ENCODE data around the gene DCTPP1. TPM values are rescaled to one million over a fixed set of nuclear protein-coding genes. Genes with fewer than 3 reads are reported as not detected.

The DCTPP1 gene
- total and polyA plus RNA-seq, 2 of the 13 experiments (the other 11 are each of a cell fraction or from before 2014, with no cell fraction given) = 54.8 to 74.4 TPM

GRCh38 chr16:30437511-30438046 is 7.7 kb upstream of the DCTPP1 start (continued):
- TF ChIP-seq ZNF704 (CRISPR knock-in tag; IDR thresholded peaks at IDR 0.05; ENCODE audit: borderline replicate concordance) = no peak
- TF ChIP-seq ZNF850 (CRISPR knock-in tag; conservative IDR thresholded peaks at IDR 0.05) = no peak
- TF ChIP-seq KLF12 (CRISPR knock-in tag; IDR thresholded peaks at IDR 0.05; ENCODE audit: borderline replicate concordance) = no peak
- no peak for TF ChIP-seq ZNF501 (CRISPR knock-in tag; IDR thresholded peaks at IDR 0.05)
- TF ChIP-seq ATF6 (CRISPR knock-in tag; conservative IDR thresholded peaks at IDR 0.05) = no peak
- TF ChIP-seq TFDP1 (CRISPR knock-in tag; IDR thresholded peaks at IDR 0.05; ENCODE audit: borderline replicate concordance) = no peak; the same call in 1 of the 2 replicates
- TF ChIP-seq WIZ (CRISPR knock-in tag; IDR thresholded peaks at IDR 0.05) = no peak; the same call in 1 of the 2 replicates
- TF ChIP-seq ZNF589 (CRISPR knock-in tag; conservative IDR thresholded peaks at IDR 0.05) = no peak
- 0 out of 2 replicates have a peak, but pooled peaks have one; percentile 40 for TF ChIP-seq THRA (CRISPR knock-in tag; IDR thresholded peaks at IDR 0.05; ENCODE audit: borderline replicate concordance)
- no peak for TF ChIP-seq REL (CRISPR knock-in tag; conservative IDR thresholded peaks at IDR 0.05)
- TF ChIP-seq ERF (CRISPR knock-in tag; IDR thresholded peaks at IDR 0.05) = peak; percentile 10; the same call in 1 of the 2 replicates
- no peak for TF ChIP-seq AGO2 (optimal IDR thresholded peaks at IDR 0.05; ENCODE audit: low read depth, low read length)
- TF ChIP-seq SMAD1 (CRISPR knock-in tag; IDR thresholded peaks at IDR 0.05; ENCODE audit: borderline replicate concordance, low read depth) = no peak
- TF ChIP-seq SNRNP70 (IDR thresholded peaks at IDR 0.05; ENCODE audit: low read depth, low read length) = no peak
- no peak for TF ChIP-seq KMT2B (CRISPR knock-in tag; IDR thresholded peaks at IDR 0.05)
- no peak for TF ChIP-seq ATM (IDR thresholded peaks at IDR 0.05; ENCODE audit: borderline replicate concordance)
- no peak for TF ChIP-seq CSRNP1 (CRISPR knock-in tag; IDR thresholded peaks at IDR 0.05)
- TF ChIP-seq ZNF263 (CRISPR knock-in tag; IDR thresholded peaks at IDR 0.05) = no peak
- TF ChIP-seq ZNF251 (CRISPR knock-in tag; IDR thresholded peaks at IDR 0.05) = no peak
- no peak for TF ChIP-seq ZNF569 (CRISPR knock-in tag; IDR thresholded peaks at IDR 0.05; ENCODE audit: borderline replicate concordance)
- peak; percentile 87; the same call in 1 of the 2 replicates for TF ChIP-seq RARG (CRISPR knock-in tag; IDR thresholded peaks at IDR 0.05; ENCODE audit: low read depth)

All from HepG2 (cell line).